T-helper 17 cell (primary cell): Measurements from ENCODE around the gene NBPF1. TPM values are rescaled to one million over a fixed set of nuclear protein-coding genes. Genes with fewer than 3 reads are reported as not detected.
"Not testable (repeated sequence)": the region's sequence is repeated elsewhere in the genome, so short reads cannot be mapped to it uniquely, and the experiment has no call there.

Source experiments
- ATAC-seq: fragments of 150-1000 bp; cut with Tn5 transposase; 2 replicates; pipeline ENCODE4 v1.10.0; 2021; ENCODE audit warnings: mild to moderate bottlenecking, moderate library complexity
- DNase-seq, 3 donors: peaks; one replicate each; pipeline versions ENCODE4 v3.0.0 to v3.0.0-alpha.2; 2020 to 2021
- H3K9me3 ChIP-seq: one replicate; pipeline ENCODE4 v1.7.0; 2013; ENCODE audit warnings: low read length, mild to moderate bottlenecking; ENCODE audit not compliant: control insufficient read depth, poor library complexity, severe bottlenecking
- H3K27ac Mint-ChIP-seq: one replicate; pipeline ENCODE4 v1.8.0; 2022; ENCODE audit warnings: mild to moderate bottlenecking, moderate library complexity, mixed read lengths
- H3K27me3 Mint-ChIP-seq: one replicate; pipeline ENCODE4 v1.8.0; 2022; ENCODE audit warnings: mixed read lengths
- H3K36me3 Mint-ChIP-seq: one replicate; pipeline ENCODE4 v1.8.0; 2022; ENCODE audit warnings: low read depth, mixed read lengths
- H3K4me1 Mint-ChIP-seq: one replicate; pipeline ENCODE4 v1.8.0; 2022; ENCODE audit warnings: mild to moderate bottlenecking, mixed read lengths
- H3K4me3 Mint-ChIP-seq: one replicate; pipeline ENCODE4 v1.8.0; 2022; ENCODE audit warnings: mild to moderate bottlenecking, moderate library complexity, mixed read lengths
- total RNA-seq, 4 donors: library from RNA in 2 of 4; stranded (reverse) in 2 of 4; gene quantifications; one replicate each; pipeline ENCODE4 v1.2.3 and lab custom pipeline; 2022 to 2026

NBPF1 gene
- total RNA-seq, 2 donors from 2014 or later: 9.7 to 17.6 TPM

DNA sequence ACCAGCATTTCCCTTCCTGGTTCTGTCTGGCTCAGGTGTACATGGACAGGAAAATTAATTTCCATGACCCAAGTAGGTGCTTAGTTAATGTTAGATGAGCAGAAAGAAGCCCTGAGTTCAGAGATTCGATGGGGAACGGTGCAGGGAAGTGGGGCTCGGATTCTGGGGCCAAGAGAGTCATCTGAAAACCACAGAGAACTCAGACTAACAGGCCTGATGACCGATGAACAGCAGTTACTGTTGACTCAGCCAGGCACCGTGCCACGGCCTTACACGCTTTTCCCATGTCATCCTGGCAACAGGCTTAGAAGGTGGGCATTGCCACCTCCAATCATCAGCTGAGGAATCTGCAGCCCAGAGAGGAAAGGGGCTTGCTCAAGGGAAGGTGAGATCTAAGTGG is 10.0 kb upstream of the NBPF1 start:
- not testable (repeated sequence) for H3K9me3 ChIP-seq, H3K27me3 Mint-ChIP-seq, H3K4me3 Mint-ChIP-seq, H3K4me1 Mint-ChIP-seq, DNase-seq, ATAC-seq, H3K27ac Mint-ChIP-seq
- H3K36me3 Mint-ChIP-seq: peaks cover 10% of the 10 kb centered on the region

DNA sequence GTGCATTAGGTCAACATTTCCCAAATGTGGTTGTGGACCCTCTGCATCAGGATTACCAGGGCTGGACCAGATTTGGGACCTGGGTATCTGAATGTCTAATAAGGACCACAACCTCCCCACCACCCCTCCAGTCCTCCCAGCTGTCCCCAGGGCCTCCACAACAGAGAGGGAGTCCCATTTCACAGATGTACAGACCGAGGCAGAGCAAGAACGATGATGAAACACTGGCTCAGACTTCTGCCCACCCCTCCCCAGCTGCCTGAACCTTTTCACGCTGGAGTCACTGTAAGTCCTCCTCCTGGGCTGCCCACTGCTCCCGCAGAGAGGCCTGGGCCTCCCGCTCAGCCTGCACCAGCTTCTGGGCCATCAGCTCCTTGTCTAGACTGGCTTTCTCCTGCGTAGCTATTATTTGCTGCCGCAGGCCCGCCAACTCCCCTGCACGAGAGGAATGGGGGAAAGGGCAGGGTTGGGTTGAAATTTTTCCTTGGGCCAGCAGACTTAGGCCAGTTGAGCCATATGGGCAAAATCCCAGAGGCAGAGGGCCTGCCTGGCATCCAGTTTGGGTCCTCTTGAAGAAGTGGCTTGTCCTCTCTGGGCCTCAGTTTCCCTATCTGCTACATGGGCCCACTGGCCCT is 8.4 kb upstream of the NBPF1 start:
- ATAC-seq, H3K27ac Mint-ChIP-seq, H3K4me1 Mint-ChIP-seq, H3K4me3 Mint-ChIP-seq, H3K9me3 ChIP-seq, H3K27me3 Mint-ChIP-seq: not testable (repeated sequence)
- peak in 1 of 3 donors; percentile 8 for DNase-seq
- peaks cover 10% of the 10 kb centered on the region for H3K36me3 Mint-ChIP-seq

DNA sequence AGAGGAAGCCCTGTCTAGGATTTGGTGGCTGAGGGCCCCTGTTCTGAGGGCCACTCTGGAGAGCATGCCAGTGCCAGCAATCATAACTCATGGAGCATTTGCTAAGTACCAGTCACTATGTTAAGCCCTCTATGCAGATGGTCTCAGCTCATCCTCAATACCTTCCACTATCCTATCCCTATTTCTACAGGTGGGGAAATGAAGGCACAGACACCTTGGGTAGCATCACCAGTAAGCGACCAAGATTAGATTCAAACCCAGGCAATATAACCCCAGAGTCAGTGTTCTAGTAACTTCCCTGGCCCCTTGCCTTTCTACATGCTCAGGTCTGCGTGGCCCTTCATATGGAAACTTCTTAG is 7.9 kb upstream of the NBPF1 start:
- H3K36me3 Mint-ChIP-seq: peaks cover 8% of the 10 kb centered on the region
- H3K27me3 Mint-ChIP-seq: no peaks in the 10 kb centered on the region
- H3K9me3 ChIP-seq: no peaks in the 10 kb centered on the region
- peaks cover 4% of the 10 kb centered on the region for H3K4me1 Mint-ChIP-seq
- ATAC-seq (no peak), DNase-seq (no peak)
- no peak overlapping the region for H3K4me3 Mint-ChIP-seq
- no peak overlapping the region for H3K27ac Mint-ChIP-seq

DNA sequence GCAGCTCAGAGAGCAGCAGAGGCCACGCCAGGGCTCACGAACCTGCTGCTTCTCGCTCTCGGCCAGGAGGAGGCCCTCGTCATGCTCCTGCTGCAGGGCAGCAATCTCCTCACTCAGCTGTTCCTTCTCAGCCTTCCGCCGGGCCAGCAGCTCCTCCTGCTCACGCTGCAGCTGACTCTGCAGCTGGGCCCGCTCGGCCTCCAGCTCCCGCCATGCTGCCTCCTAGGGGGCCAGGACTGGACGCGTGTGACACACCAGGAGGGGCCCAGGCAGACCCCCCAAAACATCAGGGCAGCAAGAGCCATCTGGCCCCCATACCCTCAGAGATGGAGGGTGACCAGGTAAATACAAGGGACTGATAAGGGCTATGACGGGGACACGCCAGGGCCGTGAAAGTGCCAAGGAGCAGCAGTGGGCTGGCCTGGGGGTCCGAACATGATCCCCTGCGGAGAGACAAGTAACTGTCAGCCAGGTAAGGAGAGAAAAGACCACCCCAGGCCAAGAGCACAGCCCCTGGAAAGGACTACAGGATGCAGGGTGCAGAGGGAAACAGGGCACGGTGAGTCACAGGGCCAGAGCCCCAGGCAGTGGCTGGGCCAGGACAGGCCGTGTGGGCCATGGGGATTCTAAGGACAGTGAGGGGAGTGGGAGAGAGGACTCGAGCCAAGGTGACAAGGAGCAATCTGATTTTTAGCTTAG is 6.6 kb upstream of the NBPF1 start:
- not testable (repeated sequence) for H3K36me3 Mint-ChIP-seq, H3K27me3 Mint-ChIP-seq, H3K4me1 Mint-ChIP-seq, H3K27ac Mint-ChIP-seq, H3K9me3 ChIP-seq, ATAC-seq, H3K4me3 Mint-ChIP-seq
- peak in 1 of 3 donors; percentile 8 for DNase-seq

DNA sequence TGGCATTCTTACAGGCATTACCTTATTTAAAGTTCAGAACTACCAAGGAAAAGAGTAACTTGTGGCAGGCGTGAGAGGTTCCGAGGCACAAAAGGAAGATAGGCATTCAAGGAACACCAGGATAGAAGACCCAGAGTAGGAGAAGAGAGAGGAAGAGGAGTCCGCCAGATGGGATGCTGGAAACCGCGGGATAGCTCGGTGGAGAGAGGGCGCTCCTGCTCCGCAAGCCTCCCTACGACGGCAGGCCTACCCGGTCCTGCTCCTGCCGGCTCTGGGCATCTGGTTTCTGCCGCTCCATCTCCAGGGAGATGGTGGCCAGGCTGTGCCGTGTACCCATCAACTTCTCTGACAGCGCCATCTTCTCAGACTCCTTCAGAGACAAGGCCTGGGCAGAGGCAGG is 5.4 kb upstream of the NBPF1 start:
- H3K9me3 ChIP-seq: no peaks in the 10 kb centered on the region
- H3K4me1 Mint-ChIP-seq: no peaks in the 10 kb centered on the region
- H3K36me3 Mint-ChIP-seq: no peaks in the 10 kb centered on the region
- no peaks in the 10 kb centered on the region for H3K27me3 Mint-ChIP-seq
- peak in 1 of 3 donors; percentile 9 for DNase-seq
- no peak overlapping the region for H3K4me3 Mint-ChIP-seq
- H3K27ac Mint-ChIP-seq: no peak overlapping the region
- no peak for ATAC-seq

DNA sequence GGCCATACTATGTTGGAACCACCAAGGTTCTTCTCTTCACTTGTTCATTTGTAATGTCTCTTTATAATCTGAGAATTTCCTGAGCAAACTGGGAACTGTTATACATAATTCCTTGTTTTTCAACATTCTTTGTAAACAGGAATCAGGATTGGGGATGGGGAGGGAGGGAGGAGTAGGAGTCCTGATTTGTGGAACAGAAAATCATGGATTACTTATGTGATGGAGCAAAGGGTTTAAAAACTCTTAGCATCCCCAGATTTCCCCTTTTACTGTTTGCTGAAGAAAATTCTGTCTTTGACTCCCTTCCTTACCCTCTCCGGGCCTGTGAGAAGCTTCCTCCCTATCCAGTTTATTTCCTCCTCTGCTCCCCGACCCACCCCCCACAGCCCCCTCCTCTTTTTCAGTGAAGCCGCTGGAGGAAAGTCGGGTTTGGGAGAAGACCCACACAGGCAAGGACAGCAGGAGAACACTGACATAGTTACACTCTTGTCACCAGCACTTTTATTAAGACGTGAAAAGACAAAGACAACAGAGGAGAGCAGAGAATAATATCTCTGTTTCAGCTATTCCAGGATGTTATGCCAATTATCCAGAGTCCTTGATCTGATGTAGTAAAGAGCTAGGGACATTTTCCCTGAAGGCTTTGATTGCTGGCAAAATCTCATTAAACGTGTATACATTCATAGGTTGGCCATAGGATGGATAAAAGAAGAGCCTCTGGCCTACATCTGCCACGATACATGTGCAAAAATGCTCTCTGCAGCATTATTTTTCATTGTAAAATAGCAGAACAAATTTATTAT is 4.6 kb upstream of the NBPF1 start:
- no peaks in the 10 kb centered on the region for H3K9me3 ChIP-seq
- H3K4me3 Mint-ChIP-seq: no peak overlapping the region
- H3K27ac Mint-ChIP-seq: no peak overlapping the region
- H3K4me1 Mint-ChIP-seq: no peaks in the 10 kb centered on the region
- H3K27me3 Mint-ChIP-seq: no peaks in the 10 kb centered on the region
- no peaks in the 10 kb centered on the region for H3K36me3 Mint-ChIP-seq
- DNase-seq (no peak), ATAC-seq (no peak)

DNA sequence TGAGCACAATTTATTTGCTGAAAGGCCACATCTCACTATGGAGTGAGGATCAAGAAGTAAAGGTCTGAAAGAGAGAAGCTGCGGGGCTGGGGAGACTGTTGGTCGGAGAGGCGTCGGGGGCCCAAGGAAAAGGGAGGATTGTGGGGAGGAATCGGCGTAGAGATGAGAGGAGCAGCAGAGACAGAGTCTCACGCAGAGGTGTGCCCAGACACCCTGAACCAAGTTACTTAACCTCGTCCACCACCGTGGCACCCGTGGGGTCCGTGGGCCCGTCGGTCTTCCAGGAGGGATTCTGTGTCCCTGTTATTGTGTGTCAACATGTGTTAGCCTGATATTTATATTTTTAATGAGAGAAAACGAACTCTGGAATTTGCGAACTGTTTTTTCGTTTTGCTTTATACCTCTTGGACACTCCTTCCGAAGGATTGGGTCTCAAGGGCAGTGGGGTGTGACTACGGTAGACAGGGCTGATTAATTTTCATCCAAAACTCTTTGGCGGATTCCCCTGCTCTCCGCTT is 3.8 kb upstream of the NBPF1 start:
- H3K27me3 Mint-ChIP-seq: no peaks in the 10 kb centered on the region
- H3K36me3 Mint-ChIP-seq: no peaks in the 10 kb centered on the region
- no peak overlapping the region for H3K4me3 Mint-ChIP-seq
- ATAC-seq (no peak), DNase-seq (no peak)
- H3K4me1 Mint-ChIP-seq: no peaks in the 10 kb centered on the region
- no peaks in the 10 kb centered on the region for H3K9me3 ChIP-seq
- H3K27ac Mint-ChIP-seq: no peak overlapping the region

DNA sequence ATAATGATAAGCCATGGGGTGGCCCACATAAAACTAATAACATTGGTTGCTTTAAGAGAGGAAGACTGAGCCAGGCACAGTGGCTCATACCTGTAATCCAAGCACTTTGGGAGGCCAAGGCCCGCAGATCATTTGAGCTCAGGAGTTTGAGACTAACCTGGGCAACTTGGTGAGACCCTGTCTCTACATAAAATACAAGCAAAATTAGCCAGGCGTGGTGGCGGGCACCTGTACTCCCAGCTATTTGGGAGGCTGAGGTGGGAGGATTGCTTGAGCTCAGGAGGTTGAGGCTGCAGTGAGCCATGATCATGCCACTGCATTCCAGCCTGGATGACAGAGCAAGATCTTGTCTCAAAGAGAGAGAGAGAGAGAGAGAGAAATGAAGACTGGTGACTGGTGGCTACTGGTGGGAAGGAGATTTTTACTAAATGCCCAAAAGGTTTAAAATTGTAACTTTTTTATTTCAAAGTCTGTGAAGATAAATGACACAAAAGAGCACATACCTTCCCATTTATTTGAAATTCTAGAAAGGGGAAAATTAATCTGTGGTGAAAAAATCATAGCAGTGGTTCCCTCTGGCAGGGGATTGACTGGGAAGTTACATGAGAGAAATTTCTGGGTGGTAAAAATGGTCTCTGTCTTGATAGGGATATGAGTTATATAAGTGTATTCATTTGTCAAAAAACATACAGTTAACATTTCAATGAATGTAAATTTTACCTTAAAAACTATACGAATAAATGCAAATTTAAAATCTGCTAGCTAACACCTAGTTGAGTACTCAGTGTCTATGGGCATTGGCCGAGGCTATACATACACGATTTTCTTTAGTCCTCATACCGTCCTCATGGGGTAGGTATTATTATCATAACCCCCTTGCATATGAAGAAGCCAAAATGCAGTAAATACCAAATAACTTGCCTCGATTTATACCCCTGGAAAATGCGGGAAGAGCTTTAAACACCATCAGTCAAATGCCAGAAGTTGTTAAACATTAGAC is 2.2 kb upstream of the NBPF1 start:
- H3K9me3 ChIP-seq: no peaks in the 10 kb centered on the region
- no peak overlapping the region for H3K27ac Mint-ChIP-seq
- H3K36me3 Mint-ChIP-seq: no peaks in the 10 kb centered on the region
- no peaks in the 10 kb centered on the region for H3K4me1 Mint-ChIP-seq
- no peak overlapping the region for H3K4me3 Mint-ChIP-seq
- ATAC-seq (no peak), DNase-seq (no peak)
- H3K27me3 Mint-ChIP-seq: no peaks in the 10 kb centered on the region

DNA sequence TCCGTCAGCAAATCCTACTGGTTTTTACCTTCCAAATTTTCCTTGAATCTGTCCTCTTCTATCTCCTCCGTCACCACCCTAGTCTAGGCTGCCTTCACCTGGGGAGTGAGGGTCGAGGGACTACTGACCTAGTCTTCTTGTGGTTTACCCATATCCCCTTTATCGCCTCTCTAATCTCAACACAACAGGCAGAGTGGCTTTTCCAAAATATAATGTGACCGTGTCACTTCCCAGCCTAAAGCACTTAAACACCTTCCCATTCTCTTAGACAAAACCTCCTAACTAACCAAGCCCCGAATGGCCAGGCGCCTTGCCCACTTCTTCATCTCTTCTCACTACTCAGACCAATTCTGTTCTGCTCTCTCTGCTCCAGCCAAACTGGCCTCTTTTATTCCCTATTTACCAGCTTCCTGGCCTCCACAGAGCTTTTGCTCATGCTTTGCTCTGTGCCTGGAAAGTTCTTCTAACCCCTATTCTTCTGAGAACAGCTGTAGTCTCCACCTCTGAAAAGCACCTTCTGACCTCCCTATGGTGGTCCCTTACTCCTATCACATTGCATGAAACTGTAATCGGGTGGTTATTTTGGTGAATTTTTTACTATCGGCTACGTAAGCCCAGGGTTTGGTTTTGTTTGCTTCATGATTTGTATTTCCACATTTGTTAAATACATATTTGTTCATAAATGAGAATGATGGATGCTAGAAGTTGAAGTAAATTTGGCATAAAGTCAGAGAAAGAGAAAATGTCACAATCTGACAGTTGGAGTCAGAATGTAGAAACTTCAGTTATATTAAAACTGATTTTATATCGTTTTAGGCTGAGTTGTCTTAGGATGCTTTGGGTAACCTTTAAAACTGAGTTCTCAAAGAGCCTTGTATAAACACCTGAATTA is 1.2 kb upstream of the NBPF1 start:
- ATAC-seq: no peak
- Mint-ChIP-seq H3K27me3 (no peaks in the 10 kb centered on the region), H3K4me1 (no peaks in the 10 kb centered on the region), H3K36me3 (no peaks in the 10 kb centered on the region), H3K4me3 (no peak overlapping the region), H3K27ac (no peak overlapping the region)
- no peaks in the 10 kb centered on the region for H3K9me3 ChIP-seq
- DNase-seq: no peak

DNA sequence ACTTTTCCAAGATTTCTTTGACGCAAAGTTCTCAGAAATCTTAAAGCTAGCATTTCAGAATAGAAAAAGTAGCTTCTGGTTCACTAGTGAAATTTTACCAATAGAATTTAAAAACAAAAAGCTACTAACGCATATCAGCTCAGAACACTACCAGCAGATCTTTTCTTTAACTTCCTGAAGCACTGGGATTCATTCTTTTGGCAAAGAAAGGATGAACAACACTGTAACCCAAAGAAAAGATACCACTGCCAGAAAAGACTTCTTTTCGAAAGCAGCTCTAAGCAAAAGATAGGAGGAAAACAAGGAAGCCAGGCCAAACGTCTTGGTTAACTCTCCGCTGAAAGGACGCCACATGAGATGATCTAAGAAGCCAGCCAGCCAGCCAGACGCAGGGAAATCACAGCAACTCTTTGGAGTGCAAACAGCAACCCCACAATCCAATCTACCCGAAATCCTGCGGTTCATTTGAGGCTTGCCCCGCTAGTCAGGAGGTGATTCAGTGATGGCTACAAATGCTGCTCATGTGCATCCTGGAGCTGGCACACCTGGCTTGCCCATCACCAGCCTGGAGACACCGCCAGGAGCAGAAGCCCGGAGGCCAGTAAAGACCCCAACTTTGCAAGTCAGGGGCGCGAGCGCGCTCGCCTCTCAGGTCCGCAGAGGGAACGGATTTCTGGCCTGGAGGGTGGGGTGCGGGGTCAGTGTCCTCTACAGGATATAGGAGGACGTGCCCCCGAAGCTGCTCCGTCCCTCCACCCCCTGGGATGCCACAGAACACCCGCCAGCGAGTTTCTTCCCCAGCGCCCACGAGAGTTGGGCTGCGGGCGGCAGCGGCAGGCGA is 812 bp downstream of the NBPF1 start:
- H3K27ac Mint-ChIP-seq: no peak overlapping the region
- H3K27me3 Mint-ChIP-seq: no peaks in the 10 kb centered on the region
- no peak for ATAC-seq

DNA sequence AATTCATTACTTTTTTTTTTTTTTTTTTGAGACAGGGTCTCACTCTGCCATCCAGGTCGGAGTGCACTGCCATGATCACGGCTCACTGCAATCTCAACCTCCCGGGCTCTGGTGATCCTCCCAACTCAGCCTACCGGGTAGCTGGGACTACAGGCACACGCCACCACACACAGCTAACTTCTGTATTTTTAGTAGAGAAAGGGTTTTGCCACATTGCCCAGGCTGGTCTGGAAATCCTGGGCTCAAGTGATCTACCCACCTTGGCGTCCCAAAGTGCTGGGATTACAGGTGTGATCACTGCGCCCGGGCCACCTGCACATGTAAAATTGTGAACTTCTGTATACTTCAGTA is 1.4 kb downstream of the NBPF1 start:
- H3K9me3 ChIP-seq, H3K4me3 Mint-ChIP-seq, H3K27me3 Mint-ChIP-seq, ATAC-seq, H3K27ac Mint-ChIP-seq, DNase-seq, H3K36me3 Mint-ChIP-seq, H3K4me1 Mint-ChIP-seq: not testable (repeated sequence)

More for the DNA sequence above, 812 bp downstream of the NBPF1 start:
- no peaks in the 10 kb centered on the region for H3K4me1 Mint-ChIP-seq
- DNase-seq: no peak
- no peaks in the 10 kb centered on the region for H3K9me3 ChIP-seq
- no peaks in the 10 kb centered on the region for H3K36me3 Mint-ChIP-seq
- H3K4me3 Mint-ChIP-seq: no peak overlapping the region
